ENCODE results near the gene RECK. TPM values are rescaled to one million over a fixed set of nuclear protein-coding genes. Genes with fewer than 3 reads are reported as not detected.
A peak's percentile ranks its signal among the peaks of the same experiment; 100 is the strongest.
"Not testable (repeated sequence)": the region's sequence is repeated elsewhere in the genome, so short reads cannot be mapped to it uniquely, and the experiment has no call there.

RECK gene
- total RNA-seq, 2 donors from 2014 or later: 2.9 to 4.7 TPM

GRCh38 chr9:36046923-36047322 is 10.2 kb downstream of the RECK start:
- no peak for DNase-seq
- intact Hi-C loops (cut with DNase I, micrococcal nuclease): no loop called here
- peak; percentile 83 for ATAC-seq

DNA sequence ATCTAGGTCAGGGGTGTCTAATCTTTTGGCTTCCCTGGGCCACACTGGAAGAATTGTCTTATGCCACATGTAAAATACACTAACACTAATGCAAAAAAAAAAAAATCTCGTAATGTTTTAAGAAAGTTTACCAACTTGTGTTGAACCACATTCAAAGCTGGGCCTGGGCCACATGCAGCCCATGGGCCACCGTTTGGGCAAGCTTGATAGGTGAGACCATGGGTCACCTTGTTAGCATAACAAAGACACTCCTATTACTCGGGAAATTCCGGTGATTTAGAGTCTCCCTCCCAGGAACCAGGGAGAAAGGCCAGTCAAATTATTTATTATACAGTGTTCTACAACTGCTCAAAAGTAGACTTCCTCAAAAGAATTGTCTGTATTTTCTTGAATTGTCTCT is 12.7 kb downstream of the RECK start:
- intact Hi-C loops (cut with DNase I, micrococcal nuclease): no loop called here
- ATAC-seq (no peak), DNase-seq (no peak)

DNA sequence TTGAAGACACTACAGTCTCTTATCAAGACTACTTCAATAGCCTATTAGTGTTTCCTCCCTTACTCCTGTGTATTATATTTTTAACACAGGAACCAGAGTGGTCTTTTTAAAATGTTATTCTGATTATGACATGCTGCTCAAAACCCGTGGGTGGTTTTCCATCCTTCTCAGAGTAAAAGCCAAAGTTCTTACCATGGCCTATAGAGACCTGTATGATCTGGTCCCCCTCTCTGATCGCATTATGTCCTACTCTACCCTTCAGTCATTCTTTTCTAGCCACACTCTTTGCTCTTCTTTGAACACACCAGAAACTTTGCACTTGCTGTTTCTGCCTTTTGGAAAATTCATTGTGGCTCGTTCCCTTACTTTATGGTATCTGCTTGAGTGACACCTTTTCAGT is 13.8 kb downstream of the RECK start:
- ATAC-seq (no peak), DNase-seq (no peak)
- intact Hi-C loops (cut with DNase I, micrococcal nuclease): no loop called here

DNA sequence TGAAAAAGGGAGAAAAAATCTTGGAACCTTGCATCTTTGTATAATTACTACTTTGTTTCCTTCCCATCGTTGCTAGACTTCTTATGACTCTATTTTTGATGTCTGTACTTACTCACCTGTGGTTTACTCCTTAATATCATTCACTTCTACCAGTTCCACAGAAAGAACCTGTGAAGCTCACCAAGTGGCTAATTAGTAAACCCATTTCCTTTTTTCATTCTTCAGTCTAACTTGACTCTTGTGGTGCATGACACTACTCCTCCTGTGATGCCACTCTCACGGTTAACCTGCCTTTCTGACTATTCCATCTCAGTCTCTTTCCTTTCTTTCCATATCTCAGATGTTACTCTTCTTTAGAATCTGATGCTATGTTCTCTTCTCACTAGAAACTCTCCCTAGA is 14.6 kb downstream of the RECK start:
- intact Hi-C loops (cut with DNase I, micrococcal nuclease): no loop called here
- ATAC-seq: no peak
- DNase-seq: no peak

GRCh38 chr9:36053971-36054370 is 17.3 kb downstream of the RECK start:
- ATAC-seq (no peak), DNase-seq (no peak)
- intact Hi-C loops (cut with DNase I, micrococcal nuclease): no loop called here

DNA sequence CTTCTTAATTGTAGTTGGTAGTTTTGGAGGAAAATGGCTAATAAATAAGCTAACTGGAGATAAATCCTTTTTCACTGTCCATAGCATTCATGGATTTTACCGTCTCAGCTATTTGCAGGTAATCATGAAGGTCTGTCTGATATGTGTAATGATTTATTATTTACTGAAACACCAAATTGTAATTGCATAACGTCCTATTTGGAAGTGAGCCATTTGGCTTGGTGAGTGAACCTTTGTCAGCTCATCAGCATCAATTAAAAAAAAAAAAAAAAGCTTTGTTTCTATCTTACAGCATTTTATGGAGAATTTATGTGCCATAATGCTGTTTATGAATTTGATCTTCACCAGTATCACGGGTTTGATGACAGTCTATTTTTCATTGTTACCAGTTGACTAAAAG is 20.2 kb downstream of the RECK start:
- intact Hi-C loops (cut with DNase I, micrococcal nuclease): no loop called here
- ATAC-seq (no peak), DNase-seq (no peak)

DNA sequence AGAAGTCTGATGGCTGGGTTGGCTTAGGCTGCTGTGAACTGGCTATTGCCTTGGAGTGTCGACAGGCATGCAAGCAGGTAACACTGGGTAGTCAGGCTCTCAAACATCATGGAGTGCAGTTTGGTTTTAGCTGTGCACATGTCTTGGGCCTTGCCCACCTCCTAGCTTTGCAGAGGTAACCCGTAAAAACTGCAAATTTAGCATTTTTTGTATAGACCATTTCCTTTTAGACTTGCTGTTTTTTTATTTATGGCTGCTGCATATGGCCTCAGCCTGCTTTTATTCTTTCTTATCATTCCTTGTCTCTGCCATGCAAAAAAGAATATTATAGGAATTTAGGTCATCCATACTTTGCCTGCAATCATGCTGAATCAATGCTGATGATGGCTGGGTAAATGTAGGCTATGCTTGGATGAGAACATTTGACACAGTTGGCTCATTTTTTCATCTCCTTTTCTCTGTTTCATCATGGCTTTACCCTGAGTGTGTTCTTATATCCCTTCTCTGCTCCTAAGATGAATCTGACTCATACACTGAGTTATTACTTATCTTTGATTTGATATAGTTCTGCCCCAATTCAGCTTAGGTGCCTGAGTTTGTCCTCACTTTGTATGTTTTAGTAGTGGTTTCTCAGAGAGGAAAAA is 27.2 kb downstream of the RECK start:
- ATAC-seq (no peak), DNase-seq (no peak)
- intact Hi-C loops (cut with DNase I, micrococcal nuclease): no loop called here

GRCh38 chr9:36064448-36065037 is 27.8 kb downstream of the RECK start:
- ATAC-seq: no peak
- DNase-seq: no peak
- intact Hi-C loops (cut with DNase I, micrococcal nuclease): no loop called here

- DNase-seq (no peak), ATAC-seq (peak; percentile 81)
- intact Hi-C loops (cut with DNase I, micrococcal nuclease): no loop called here
Observed at GRCh38 chr9:36074055-36074454, 37.3 kb downstream of the RECK start.

DNA sequence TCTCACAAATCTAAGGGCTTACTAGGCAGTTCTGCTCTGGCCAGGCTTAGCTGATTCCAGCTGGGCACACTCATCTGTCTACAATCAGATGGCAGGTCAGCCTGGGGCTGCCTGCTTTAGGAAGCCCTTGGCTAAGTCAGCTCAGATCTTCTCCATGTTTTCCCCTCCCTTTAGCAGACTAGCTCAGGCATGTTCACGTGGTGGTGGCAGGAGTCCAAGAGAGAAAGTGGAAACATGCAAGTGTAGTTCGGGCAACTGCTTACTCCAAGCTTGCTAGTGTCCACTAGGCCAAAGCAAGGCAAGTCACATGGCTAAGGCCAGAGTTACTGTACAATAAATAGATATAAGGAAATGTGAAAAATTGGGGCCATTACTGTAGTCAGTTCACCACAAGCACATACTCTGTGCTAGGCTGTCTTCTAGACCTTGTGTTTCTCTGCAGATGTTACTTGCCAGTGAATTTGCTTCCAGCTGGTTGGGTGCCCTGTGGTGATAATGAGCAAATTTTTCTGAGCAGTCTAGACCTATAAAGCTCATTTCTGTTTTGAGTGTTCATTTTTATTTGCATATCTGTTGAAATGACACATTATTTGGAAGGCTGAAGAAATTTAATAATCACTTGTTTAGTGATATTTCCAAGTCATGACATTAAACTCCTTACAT is 38.3 kb downstream of the RECK start:
- intact Hi-C loops (cut with DNase I, micrococcal nuclease): no loop called here
- ATAC-seq: peak; percentile 81
- DNase-seq: peak; percentile 79

GRCh38 chr9:36078051-36078450 is 41.3 kb downstream of the RECK start:
- intact Hi-C loops (cut with DNase I, micrococcal nuclease): no loop called here
- ATAC-seq (no peak), DNase-seq (no peak)

DNA sequence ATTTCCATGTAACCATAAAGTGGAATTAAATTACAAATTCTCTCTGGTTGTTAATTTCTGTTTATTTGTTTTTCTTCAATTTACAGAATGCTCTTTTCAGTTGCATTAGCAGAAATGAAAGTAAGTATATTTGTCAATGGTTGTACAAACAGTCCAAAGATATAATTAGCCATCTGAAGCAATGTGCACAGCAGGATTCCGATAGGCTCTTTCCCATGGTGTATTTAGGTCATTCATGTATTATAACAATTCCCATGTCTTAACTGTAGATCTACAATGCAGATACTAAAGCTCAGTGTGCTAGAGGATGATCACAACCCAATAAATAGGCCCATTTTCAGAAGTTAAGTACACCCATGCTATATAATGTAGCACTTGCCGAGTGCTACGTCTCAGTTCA is 43.8 kb downstream of the RECK start:
- DNase-seq (no peak), ATAC-seq (no peak)
- intact Hi-C loops (cut with DNase I, micrococcal nuclease): no loop called here

- ATAC-seq (peak; percentile 75), DNase-seq (no peak)
- intact Hi-C loops (cut with DNase I, micrococcal nuclease): no loop called here
Observed at GRCh38 chr9:36082931-36083330, 46.2 kb downstream of the RECK start.

DNA sequence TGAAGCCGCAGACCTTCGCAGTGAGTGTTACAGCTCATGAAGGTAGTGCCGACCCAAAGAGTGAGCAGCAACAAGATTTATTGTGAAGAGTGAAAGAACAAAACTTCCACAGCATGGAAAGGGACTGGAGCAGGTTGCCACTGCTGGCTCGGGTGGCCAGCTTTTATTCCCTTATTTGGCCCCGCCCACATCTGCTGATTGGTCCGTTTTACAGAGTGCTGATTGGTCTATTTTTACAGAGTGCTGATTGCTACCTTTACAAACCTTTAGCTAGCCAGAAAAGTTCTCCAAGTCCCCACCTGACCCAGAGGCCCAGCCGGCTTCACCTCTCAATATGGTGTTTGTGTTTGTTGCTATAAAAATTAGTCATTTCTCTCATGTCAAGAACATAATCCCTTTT is 49.7 kb downstream of the RECK start:
- intact Hi-C loops (cut with DNase I, micrococcal nuclease): no loop called here
- ATAC-seq (no peak), DNase-seq (no peak)

DNA sequence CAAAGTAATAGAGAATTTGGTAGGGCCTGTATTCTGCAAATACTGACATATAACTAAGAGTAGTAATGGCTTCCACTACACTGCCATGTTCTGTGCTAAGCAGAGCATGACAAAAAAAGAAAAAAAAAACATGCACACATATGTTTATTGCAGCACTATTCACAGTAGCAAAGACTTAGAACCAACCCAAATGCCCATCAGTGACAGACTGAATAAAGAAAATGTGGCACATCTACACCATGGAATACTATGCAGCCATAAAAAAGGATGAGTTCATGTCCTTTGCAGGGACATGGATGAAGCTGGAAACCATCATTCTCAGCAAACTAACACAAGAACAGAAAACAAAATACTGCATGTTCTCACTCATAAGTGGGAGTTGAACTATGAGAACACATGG is 50.3 kb downstream of the RECK start:
- DNase-seq; ATAC-seq; intact Hi-C loops (cut with DNase I, micrococcal nuclease): not testable (repeated sequence)

DNA sequence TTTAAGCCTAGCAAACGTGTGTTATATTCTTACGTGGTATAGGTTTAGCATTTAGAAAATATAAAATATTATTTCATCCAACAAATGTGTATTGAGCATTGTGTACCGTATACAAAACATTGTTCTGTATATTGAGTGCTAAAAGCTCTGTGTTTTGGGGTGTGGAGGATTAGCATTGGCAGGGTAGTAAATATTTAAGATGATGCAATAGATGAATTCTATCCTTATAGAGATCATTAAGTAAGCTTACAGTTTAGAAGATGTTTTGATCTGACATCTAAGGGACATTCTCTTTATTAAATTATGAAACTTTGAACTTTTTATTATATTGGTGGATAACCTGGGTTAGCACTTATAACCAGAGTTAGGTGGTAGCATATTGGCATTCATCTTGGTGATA is 51.3 kb downstream of the RECK start:
- DNase-seq (no peak), ATAC-seq (no peak)
- intact Hi-C loops (cut with DNase I, micrococcal nuclease): no loop called here

- peak; percentile 64 to 81 for DNase-seq
- intact Hi-C loops (cut with DNase I, micrococcal nuclease): no loop called here
- ATAC-seq: peak; percentile 94
Observed at GRCh38 chr9:36091026-36091953, 54.6 kb downstream of the RECK start.

DNA sequence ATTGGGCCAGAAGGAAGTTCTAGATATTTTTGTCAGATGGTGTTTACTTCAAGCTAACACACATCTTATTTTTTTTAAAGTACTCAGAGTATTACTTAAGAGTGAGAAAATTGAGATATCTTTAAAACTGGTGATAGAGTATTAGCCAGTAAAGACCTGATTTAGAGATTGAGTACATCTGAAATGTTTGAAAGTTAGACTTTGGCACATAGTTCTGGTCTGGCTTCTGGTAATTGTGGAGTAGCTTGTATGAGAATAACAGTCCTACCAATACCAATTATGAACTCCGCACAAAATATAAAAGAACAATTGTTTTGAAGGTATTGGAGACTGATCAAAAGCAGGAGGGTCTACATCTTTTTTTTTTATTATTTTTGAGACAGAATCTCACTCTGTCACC is 55.3 kb downstream of the RECK start:
- DNase-seq (no peak), ATAC-seq (no peak)
- intact Hi-C loops (cut with DNase I, micrococcal nuclease): no loop called here

DNA sequence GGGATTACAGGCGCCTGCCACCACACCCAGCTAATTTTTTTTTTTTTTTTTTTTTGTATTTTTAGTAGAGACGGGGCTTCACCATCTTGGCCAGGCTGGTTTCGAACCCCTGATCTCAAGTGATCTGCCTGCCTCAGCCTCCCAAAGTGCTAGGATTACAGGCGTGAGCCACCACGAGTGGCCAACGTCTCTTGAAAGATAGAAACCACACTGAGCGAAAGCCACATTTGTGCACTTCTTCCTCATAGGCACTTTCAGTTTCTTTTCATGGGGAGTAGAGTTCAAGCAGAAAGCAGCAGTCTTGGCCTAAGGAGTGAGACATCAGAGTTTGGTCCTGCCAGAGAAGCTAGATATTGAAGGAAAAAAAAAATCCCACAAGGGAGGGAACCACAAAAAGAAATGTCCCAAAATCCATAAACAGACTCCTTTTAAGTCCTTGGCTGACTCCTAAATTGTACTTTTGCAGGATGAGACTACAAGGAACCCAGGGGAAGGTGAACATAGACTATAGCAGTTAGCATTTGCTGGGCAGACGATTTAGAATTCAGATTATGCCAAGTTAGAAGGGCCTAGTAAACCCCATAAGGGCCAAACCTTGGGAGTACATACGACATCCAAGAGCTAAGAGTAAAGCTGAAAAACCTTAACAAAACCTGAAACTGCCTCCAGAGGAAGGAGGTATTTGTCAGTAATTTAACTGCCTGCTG is 55.9 kb downstream of the RECK start:
- DNase-seq: peak; percentile 16 to 36
- intact Hi-C loops (cut with DNase I, micrococcal nuclease): no loop called here
- peak; percentile 71 for ATAC-seq
